Left lung (tissue), 10 donors: ENCODE results near the gene WWOX. TPM values are rescaled to one million over a fixed set of nuclear protein-coding genes. Genes with fewer than 3 reads are reported as not detected.

Source experiments
- ATAC-seq: fragments of 200-7000 bp; cut with Tn5 transposase; one replicate; pipeline ENCODE4 v1.9.1; 2020; ENCODE audit warnings: moderate library complexity
- DNase-seq, 4 donors: peaks; one replicate each; pipeline ENCODE4 v3.0.0-alpha.2; 2013 to 2020
- H3K27ac ChIP-seq, 2 donors: fragments of 200-600 bp; sonication (generic) in 1 of 2; one replicate each; pipeline versions ENCODE4 v1.5.0 to v1.8.0; 2020 to 2021
- H3K27me3 ChIP-seq, 2 donors: fragments of 200-600 bp; sonication (generic) in 1 of 2; one replicate each; pipeline versions ENCODE4 v1.5.0 to v1.8.0; 2020 to 2021
- H3K36me3 ChIP-seq, 2 donors: fragments of 200-600 bp; sonication (generic) in 1 of 2; one replicate each; pipeline versions ENCODE4 v1.5.0 to v1.8.0; 2020 to 2021
- H3K4me1 ChIP-seq, 2 donors: fragments of 200-600 bp; one replicate each; pipeline ENCODE4 v1.8.0; 2021
- H3K4me3 ChIP-seq, 2 donors: fragments of 200-600 bp; sonication (generic) in 1 of 2; one replicate each; pipeline versions ENCODE4 v1.5.0 to v1.8.0; 2020 to 2021; ENCODE audit warnings: mild to moderate bottlenecking in 1 of 2
- H3K9me3 ChIP-seq, 2 donors: fragments of 200-600 bp; sonication (generic) in 1 of 2; one replicate each; pipeline versions ENCODE4 v1.5.0 to v1.8.0; 2020 to 2021
- intact Hi-C, 2 donors: fragments of 100-400 bp; cut with DNase I; formaldehyde crosslinking; loops; one replicate each; pipeline versions ENCODE4 v1.11.2 to v1.14.2; 2022
- polyA plus RNA-seq, 6 donors: library from polyadenylated mRNA; unstranded; fragments of 120-200 nt; gene quantifications; one replicate each; pipeline ENCODE4 v1.2.1, GENCODE V29; 2013; ENCODE audit not compliant: insufficient read length in 6 of 6
- total RNA-seq, 2 donors: library from RNA; stranded (reverse); fragmentation: NEBNext Ultra II Directional; extraction: Animal tissue kit (Norgen Biotek cat#: 25700); gene quantifications; one replicate each; pipeline ENCODE4 v1.2.1, GENCODE V29; 2021
- TF ChIP-seq, protein P1 (sequence below), 2 donors: fragments of 200-600 bp; sonication (generic) in 1 of 2; IDR thresholded peaks; one replicate each; pipeline versions ENCODE4 v1.5.0 to v1.8.0; 2021; ENCODE audit warnings: antibody characterized with exemption in 2 of 2
- donor health status: DM: no; HTN: yes; CAD: no.
- donor health status: DM: no; HTN: no; CAD: no.

WWOX gene
- total and polyA plus RNA-seq, 8 donors, result 17.2 to 40.3 (median 30.8) TPM

DNA sequence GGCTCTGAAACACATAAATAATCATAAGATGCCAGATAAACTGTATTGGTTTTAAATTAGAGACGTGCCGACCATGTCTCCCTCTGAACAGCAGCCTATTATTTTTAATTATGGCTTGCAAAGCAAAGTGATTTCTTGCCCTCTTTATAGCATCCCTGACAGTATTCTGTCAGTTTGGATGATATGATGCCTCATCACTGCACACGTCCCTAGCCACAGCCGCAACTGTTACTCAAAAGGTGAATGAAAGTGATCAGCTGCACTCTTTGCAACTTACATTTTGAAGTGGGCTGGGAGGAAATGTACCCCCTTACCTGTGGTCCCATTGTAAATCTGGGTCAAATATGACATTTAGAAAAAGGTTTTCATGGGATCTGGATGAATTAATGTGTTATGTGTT lies 1111.2 kb downstream of the WWOX start:
- no peak overlapping the region for H3K27ac ChIP-seq
- no peaks in the 10 kb centered on the region for H3K27me3 ChIP-seq
- TF ChIP-seq, protein P1, sequence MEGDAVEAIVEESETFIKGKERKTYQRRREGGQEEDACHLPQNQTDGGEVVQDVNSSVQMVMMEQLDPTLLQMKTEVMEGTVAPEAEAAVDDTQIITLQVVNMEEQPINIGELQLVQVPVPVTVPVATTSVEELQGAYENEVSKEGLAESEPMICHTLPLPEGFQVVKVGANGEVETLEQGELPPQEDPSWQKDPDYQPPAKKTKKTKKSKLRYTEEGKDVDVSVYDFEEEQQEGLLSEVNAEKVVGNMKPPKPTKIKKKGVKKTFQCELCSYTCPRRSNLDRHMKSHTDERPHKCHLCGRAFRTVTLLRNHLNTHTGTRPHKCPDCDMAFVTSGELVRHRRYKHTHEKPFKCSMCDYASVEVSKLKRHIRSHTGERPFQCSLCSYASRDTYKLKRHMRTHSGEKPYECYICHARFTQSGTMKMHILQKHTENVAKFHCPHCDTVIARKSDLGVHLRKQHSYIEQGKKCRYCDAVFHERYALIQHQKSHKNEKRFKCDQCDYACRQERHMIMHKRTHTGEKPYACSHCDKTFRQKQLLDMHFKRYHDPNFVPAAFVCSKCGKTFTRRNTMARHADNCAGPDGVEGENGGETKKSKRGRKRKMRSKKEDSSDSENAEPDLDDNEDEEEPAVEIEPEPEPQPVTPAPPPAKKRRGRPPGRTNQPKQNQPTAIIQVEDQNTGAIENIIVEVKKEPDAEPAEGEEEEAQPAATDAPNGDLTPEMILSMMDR (IDR thresholded peaks at IDR 0.05), result no peak
- no peaks in the 10 kb centered on the region for H3K9me3 ChIP-seq
- no peaks in the 10 kb centered on the region for H3K4me1 ChIP-seq
- no peaks in the 10 kb centered on the region for H3K36me3 ChIP-seq
- intact Hi-C loops, result no loop called here
- H3K4me3 ChIP-seq, result no peak overlapping the region
- DNase-seq (no peak), ATAC-seq (no peak)

DNA sequence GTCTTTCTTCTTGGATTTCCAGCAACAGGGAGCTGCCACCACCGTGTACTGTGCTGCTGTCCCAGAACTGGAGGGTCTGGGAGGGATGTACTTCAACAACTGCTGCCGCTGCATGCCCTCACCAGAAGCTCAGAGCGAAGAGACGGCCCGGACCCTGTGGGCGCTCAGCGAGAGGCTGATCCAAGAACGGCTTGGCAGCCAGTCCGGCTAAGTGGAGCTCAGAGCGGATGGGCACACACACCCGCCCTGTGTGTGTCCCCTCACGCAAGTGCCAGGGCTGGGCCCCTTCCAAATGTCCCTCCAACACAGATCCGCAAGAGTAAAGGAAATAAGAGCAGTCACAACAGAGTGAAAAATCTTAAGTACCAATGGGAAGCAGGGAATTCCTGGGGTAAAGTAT lies 1112.1 kb downstream of the WWOX start:
- DNase-seq (no peak), ATAC-seq (no peak)
- H3K27ac ChIP-seq, result no peak overlapping the region
- no peaks in the 10 kb centered on the region for H3K27me3 ChIP-seq
- TF ChIP-seq, protein P1 (IDR thresholded peaks at IDR 0.05), result no peak
- intact Hi-C loops, result no loop called here
- no peak overlapping the region for H3K4me3 ChIP-seq
- no peaks in the 10 kb centered on the region for H3K36me3 ChIP-seq
- H3K9me3 ChIP-seq, result no peaks in the 10 kb centered on the region
- no peaks in the 10 kb centered on the region for H3K4me1 ChIP-seq

DNA sequence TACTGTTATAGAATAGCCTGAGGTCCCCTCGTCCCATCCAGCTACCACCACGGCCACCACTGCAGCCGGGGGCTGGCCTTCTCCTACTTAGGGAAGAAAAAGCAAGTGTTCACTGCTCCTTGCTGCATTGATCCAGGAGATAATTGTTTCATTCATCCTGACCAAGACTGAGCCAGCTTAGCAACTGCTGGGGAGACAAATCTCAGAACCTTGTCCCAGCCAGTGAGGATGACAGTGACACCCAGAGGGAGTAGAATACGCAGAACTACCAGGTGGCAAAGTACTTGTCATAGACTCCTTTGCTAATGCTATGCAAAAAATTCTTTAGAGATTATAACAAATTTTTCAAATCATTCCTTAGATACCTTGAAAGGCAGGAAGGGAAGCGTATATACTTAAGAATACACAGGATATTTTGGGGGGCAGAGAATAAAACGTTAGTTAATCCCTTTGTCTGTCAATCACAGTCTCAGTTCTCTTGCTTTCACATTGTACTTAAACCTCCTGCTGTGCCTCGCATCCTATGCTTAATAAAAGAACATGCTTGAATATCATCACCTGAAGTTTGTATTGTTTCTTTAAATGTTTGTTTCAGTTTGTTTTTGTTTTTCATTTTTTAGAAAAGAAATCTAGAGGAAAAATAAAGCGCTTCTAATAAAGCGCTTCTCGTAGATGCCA lies 1112.8 kb downstream of the WWOX start:
- no peak for ATAC-seq
- H3K4me3 ChIP-seq, result no peak overlapping the region
- no peaks in the 10 kb centered on the region for H3K4me1 ChIP-seq
- H3K36me3 ChIP-seq, result no peaks in the 10 kb centered on the region
- no peak overlapping the region for H3K27ac ChIP-seq
- H3K27me3 ChIP-seq, result no peaks in the 10 kb centered on the region
- no peak for DNase-seq
- no peaks in the 10 kb centered on the region for H3K9me3 ChIP-seq
- intact Hi-C loops, result no loop called here
- TF ChIP-seq, protein P1 (IDR thresholded peaks at IDR 0.05), result no peak

- intact Hi-C loops, result no loop called here
- Histone ChIP-seq H3K9me3 (no peaks in the 10 kb centered on the region), H3K4me1 (no peaks in the 10 kb centered on the region), H3K36me3 (no peaks in the 10 kb centered on the region), H3K27ac (no peak overlapping the region), H3K27me3 (no peaks in the 10 kb centered on the region), H3K4me3 (no peak overlapping the region)
- ATAC-seq (no peak), DNase-seq (no peak)
- TF ChIP-seq, protein P1 (IDR thresholded peaks at IDR 0.05), result no peak
Observed at GRCh38 chr16:79213214-79213613, 1113.8 kb downstream of the WWOX start.

- Histone ChIP-seq H3K36me3 (no peaks in the 10 kb centered on the region), H3K4me1 (no peaks in the 10 kb centered on the region), H3K27ac (no peak overlapping the region), H3K9me3 (no peaks in the 10 kb centered on the region), H3K27me3 (no peaks in the 10 kb centered on the region), H3K4me3 (no peak overlapping the region)
- ATAC-seq (no peak), DNase-seq (no peak)
- TF ChIP-seq, protein P1 (IDR thresholded peaks at IDR 0.05), result no peak
- intact Hi-C loops, result no loop called here
Observed at GRCh38 chr16:79215289-79215688, 1115.8 kb downstream of the WWOX start.
